ENCODE results near the gene CST5.
"Not testable (repeated sequence)": the region's sequence is repeated elsewhere in the genome, so short reads cannot be mapped to it uniquely, and the experiment has no call there.

CST5 gene

GRCh38 chr20:23889775-23890187, 10.2 kb upstream of the CST5 start:
- peak; percentile 65 for DNase-seq (ENCODE audit: low spot score)

- DNase-seq (ENCODE audit: low spot score): no peak
These were observed 8.3 kb upstream of the CST5 start for GRCh38 chr20:23887856-23888255.

- DNase-seq (ENCODE audit: low spot score): no peak
These were observed 5.2 kb upstream of the CST5 start for GRCh38 chr20:23884771-23885162.

GRCh38 chr20:23884136-23884770, 4.7 kb upstream of the CST5 start:
- DNase-seq (ENCODE audit: low spot score): no peak

GRCh38 chr20:23881371-23881770, 1.8 kb upstream of the CST5 start:
- no peak for DNase-seq (ENCODE audit: low spot score)

GRCh38 chr20:23880417-23880816, 869 bp upstream of the CST5 start:
- no peak for DNase-seq (ENCODE audit: low spot score)

GRCh38 chr20:23879811-23880374, 345 bp upstream of the CST5 start:
- DNase-seq (ENCODE audit: low spot score): no peak

GRCh38 chr20:23878787-23879186, 761 bp downstream of the CST5 start:
- DNase-seq (ENCODE audit: low spot score): no peak

GRCh38 chr20:23878016-23878542, 1.5 kb downstream of the CST5 start:
- DNase-seq (ENCODE audit: low spot score): not testable (repeated sequence)

GRCh38 chr20:23877524-23877923, 2.0 kb downstream of the CST5 start:
- no peak for DNase-seq (ENCODE audit: low spot score)

GRCh38 chr20:23875606-23876237, 3.8 kb downstream of the CST5 start:
- DNase-seq (ENCODE audit: low spot score): no peak

- DNase-seq (ENCODE audit: low spot score): no peak
These were observed 4.8 kb downstream of the CST5 start for GRCh38 chr20:23874747-23875146.

- DNase-seq (ENCODE audit: low spot score): no peak
These were observed 6.1 kb downstream of the CST5 start for GRCh38 chr20:23873370-23874015.

GRCh38 chr20:23872065-23872464, 7.5 kb downstream of the CST5 start:
- DNase-seq (ENCODE audit: low spot score): no peak

GRCh38 chr20:23870461-23870860, 9.1 kb downstream of the CST5 start:
- DNase-seq (ENCODE audit: low spot score): no peak

GRCh38 chr20:23869520-23869919, 10.0 kb downstream of the CST5 start:
- DNase-seq (ENCODE audit: low spot score): no peak

- no peak for DNase-seq (ENCODE audit: low spot score)
These were observed 11.2 kb downstream of the CST5 start for GRCh38 chr20:23868321-23868720.

GRCh38 chr20:23867152-23867776, 12.3 kb downstream of the CST5 start:
- DNase-seq (ENCODE audit: low spot score): peak; percentile 25

- not testable (repeated sequence) for DNase-seq (ENCODE audit: low spot score)
These were observed 18.8 kb downstream of the CST5 start for GRCh38 chr20:23860771-23861170.

- DNase-seq (ENCODE audit: low spot score): no peak
These were observed 21.5 kb downstream of the CST5 start for GRCh38 chr20:23857962-23858595.

- no peak for DNase-seq (ENCODE audit: low spot score)
These were observed 22.8 kb downstream of the CST5 start for GRCh38 chr20:23856736-23857135.

- DNase-seq (ENCODE audit: low spot score): no peak
These were observed 23.3 kb downstream of the CST5 start for GRCh38 chr20:23856226-23856625.

All from iPS-NIHi11 (cell line).